RPMI8226 (cell line): ENCODE data around the gene SECTM1.
"Not testable (repeated sequence)": the region's sequence is repeated elsewhere in the genome, so short reads cannot be mapped to it uniquely, and the experiment has no call there.

Experiments used
- DNase-seq: peaks from one replicate; pipeline ENCODE4 v3.0.0-alpha.2; 2015

SECTM1 gene

DNA sequence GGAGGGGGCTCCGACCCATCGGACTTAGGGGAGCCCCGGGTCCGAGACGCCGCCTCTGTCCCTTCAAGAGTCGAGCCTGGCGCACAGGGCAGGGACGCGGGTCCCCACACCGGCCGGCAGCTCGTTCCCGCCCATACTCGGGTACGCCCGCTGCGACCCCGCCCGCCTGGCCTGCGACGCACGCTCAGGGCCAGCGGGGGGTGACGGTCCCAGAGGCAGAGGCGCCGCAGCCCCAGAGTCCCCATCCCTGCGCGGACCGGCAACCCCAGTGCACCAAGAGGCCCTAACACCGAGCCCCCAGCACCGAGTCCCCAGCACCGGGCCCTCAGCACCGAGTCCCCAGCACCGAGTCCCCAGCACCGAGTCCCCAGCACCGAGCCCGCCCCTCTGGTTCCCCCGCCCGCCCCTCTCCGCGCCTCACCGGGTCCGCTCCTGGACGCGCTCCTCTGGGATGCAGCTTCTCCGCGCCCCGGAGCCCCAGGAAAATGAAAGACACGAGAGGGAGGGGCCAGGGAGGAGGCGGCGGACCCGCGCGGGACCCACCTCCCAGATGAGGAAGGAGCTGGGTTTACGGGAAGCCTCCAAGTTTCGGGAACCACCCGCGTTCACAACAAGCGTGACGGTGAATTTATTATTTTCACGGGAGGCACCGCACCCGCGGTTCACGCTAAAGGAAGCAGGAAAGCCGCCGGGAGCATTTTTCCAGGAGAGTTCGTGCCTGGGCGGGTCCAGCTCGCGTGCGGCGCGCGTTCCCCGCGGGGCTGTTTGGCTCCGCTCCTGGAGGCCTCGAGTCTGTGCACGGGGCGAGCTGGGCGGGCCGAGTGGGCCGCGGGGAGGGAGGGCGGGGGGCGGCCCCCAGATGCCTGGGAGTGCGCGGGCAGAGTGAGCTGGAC is at the start of gene SECTM1:
SECTM1 (minus strand) TSS at position 488 of the 893 bp plus-strand sequence. CDS start 6,526 bp downstream, outside the sequence.
- DNase-seq, result no peak

DNA sequence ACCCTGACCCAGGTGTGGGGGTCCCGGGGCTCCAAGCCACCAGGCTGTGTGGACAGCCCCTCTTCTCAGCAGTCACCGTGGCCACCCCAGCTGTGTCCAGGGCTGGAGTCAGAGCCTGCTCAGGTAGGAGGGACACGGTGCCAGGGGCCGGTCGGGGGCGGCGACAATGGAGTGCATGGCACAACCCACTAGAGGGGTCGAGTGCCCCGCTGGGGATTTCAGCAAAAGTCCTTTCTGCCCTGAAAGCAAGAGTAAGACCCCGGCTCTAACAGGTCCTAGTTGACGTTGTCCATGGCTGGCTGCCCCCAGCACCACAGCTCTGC is 49.3 kb upstream of the SECTM1 start:
- no peak for DNase-seq

DNA sequence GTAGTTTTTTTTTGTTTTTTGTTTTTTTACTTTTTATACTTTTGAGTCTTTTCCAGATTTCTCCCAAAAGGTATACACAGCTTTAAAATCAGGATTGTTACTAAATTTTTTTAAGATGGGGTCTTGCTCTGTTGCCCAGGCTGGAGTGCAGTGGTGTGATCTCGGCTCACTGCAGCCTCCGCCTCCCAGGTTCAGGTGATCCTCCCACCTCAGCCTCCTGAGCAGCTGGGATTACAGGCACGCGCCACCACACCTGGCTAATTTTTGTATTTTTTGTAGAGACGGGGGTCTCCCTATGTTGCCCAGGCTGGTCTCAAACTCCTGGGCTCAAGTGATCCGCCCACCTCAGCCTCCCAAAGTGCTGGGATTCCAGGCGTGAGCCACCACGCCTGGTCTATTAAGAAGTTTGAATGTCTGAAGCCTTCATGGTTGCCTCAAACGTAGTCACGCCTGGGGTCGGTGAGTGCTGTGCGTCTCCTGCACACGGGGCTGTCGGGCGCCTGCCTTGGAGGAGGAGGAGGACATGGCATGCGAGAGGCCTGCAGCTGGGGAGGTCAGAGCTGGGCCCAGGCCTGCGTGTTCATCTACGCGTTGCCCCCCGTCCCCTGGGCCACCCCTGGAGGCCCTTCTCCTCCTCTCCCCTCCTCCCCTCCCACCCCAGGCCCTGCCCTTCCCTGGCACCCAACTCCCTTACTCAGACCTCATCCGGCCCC is 48.8 kb upstream of the SECTM1 start:
- not testable (repeated sequence) for DNase-seq

DNA sequence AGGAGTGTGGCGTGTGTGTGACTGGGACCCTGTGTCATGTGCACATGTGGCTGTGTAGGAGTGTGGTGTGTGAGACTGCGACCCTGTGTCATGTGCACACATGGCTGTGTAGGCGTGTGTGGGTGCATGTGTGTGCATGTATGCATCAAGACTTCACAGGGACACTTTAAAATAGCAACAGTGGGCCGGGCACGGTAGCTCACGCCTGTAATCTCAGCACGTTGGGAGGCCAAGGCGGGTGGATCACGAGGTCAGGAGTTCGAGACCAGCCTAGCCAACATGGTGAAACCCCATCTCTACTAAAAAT is 48.1 kb upstream of the SECTM1 start:
- DNase-seq, result not testable (repeated sequence)

DNA sequence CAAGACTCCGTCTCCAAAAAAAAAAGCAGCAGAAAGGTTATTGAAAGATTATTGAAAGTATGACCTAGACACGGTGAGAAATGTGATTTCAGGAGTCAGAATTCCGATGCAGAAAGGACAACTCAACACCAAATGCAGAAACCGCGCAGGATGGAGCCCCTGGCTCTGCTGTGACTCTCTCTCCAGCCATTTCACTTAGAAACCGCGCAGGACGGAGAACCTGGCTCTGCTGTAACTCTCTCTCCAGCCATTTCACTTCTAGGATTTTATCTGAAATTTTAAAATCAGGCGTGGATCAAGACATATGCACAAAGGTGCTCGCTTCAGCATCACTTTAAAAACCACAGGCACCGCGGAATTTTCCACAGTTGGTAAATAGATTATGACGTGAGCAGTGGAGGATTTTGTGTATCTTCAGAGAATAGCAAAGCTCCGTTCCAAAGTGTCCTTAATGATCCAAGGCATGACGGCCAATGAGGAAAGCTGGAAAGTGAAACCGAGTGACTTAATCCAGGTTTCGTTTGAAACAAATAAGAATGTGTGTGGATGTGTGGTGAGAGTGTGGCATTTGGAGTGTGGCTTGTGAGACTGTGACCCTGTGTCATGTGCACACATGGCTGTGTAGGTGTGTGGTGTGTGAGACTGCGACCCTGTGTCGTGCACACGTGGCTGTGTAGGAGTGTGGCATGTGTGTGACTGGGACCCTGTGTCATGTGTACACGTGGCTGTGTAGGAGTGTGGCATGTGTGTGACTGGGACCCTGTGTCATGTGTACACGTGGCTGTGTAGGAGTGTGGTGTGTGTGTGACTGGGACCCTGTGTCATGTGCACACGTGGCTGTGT is 47.5 kb upstream of the SECTM1 start:
- DNase-seq, result no peak

DNA sequence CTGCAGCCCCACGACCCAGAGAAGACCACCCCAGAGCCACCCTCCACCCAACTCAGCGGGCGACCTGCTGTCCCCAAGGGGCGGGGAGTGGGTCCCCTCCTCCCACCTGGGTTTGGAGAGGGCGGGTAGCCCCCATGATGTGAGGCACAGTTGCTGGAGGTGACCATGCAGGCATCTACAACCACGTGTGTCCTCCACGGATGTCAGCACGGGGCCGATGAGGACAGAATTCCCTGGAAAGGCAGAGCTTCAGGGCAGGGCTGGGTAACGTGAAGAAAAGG is 45.1 kb upstream of the SECTM1 start:
- DNase-seq, result no peak

DNA sequence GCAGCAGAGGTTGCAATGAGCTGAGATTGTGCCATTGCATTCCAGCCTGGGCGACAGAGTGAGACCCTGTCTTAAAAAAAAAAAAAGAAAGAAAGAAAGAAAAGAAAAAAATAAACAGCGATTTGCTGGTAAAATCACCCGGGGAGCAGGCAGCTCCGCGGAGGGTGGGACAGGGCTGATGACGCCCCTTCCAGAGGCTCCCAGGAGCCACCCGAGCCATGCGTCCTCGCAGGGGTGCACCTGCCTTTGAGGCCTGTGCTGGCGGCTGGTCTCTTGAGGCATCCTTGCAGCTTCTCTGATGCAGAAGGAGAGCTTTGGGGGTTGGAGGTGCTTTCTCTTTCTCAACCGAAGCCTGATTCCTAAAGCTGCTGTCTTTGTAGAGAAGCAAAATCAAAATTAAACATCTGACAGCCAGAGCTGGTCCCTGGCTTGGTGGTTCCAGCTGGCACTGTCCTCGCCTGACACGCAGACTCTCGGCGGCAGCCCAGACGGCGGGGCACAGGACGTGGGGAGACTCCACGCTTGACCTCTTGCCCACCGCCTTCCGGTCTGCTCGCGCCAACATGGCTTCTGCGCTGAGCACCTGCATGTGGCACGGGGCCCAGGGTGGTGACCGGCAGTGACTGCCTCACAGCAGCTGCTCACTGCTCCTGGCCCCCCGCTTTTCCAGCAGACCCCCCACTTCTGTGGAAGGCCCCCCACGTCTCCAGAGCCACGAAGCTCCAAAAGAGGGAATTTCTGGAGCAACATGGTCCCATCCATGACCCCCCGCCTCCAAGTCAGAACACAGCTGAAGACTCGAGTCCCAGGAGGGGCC is 44.6 kb upstream of the SECTM1 start:
- no peak for DNase-seq

DNA sequence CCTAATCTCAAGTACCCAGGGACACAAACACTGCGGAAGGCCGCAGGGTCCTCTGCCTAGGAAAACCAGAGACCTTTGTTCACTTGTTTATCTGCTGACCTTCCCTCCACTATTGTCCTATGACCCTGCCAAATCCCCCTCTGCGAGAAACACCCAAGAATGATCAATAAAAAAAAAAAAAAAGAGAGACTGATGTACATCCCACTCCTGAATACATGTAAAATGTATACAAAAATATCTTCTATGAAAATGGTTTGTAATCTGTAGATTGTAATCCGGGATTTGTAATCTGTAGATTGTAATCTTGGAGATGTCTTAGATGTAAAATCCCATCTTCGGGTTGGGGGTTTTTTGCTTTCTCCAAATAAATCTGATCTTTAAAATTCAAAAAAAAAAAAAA is 43.7 kb upstream of the SECTM1 start:
- not testable (repeated sequence) for DNase-seq

DNA sequence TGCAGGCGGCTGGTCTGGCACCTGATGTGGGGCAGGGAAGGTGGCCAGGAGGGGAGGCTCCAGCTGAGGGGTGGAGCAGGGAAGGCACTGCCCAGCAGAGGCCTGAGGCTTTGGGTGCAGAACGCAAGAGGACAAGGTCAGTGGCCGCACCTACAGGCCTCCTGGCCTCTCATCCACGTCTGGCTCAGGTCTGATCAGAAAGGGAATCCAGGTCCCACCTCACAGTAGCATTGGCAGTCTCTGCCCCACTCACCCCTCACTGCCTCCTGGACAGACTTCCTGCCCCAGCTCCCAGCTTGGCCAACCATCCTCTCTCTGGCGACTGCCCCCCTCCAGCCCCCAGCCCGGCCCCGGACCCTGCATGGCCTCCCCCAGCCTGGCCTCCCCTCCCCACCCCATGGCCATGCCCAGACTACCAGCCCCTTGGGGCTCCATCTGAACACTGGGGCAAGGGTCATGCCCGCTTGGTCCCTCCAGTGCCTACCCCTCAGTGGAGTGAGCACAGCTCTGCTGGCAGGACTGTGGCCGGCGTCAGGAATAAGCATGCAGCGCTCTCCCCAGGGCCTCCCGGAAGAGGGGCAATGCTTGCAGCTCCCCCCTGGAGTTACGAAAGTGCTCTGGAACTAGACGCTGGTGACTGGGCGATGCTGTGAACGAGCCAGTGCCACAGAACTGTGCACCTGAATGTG is 42.6 kb upstream of the SECTM1 start:
- DNase-seq, result no peak

DNA sequence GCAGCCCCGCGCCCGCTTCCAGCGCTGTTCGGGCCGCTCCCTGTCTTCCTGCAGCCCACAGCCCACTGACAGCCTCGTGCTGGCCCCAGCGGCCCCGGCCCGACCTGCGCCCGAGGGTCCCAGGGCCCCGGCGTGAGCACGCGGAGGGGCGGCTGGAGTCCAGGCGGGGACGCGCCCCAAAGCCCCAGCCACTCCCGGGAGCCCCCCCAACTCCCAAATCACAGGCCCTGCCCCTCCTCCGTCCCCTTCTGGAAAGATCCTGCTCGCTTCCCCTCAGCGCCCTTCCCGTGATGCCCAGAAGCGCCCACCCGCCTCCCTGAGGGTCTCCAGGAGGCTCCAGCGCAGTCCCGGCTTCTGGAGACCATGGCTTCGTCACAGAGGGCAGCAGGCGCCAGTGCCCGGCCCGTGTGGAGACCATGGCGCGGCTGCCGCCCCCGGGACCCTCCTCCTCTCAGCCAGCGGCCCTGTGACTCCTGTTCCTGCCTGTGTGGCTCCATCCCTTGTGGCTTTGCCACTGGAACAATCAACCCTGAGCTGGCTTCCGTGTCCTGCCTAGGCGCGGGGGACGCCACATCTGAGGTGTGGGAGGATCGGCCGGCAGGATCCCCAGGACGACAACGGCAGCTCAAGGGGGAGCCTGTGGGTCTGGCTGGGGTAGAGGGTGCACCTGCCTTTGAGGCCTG is 41.9 kb upstream of the SECTM1 start:
- DNase-seq, result no peak

DNA sequence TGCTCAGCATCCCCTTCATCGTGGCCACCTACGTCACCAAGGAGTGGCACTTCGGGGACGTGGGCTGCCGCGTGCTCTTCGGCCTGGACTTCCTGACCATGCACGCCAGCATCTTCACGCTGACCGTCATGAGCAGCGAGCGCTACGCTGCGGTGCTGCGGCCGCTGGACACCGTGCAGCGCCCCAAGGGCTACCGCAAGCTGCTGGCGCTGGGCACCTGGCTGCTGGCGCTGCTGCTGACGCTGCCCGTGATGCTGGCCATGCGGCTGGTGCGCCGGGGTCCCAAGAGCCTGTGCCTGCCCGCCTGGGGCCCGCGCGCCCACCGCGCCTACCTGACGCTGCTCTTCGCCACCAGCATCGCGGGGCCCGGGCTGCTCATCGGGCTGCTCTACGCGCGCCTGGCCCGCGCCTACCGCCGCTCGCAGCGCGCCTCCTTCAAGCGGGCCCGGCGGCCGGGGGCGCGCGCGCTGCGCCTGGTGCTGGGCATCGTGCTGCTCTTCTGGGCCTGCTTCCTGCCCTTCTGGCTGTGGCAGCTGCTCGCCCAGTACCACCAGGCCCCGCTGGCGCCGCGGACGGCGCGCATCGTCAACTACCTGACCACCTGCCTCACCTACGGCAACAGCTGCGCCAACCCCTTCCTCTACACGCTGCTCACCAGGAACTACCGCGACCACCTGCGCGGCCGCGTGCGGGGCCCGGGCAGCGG is 41.2 kb upstream of the SECTM1 start:
- DNase-seq, result no peak

DNA sequence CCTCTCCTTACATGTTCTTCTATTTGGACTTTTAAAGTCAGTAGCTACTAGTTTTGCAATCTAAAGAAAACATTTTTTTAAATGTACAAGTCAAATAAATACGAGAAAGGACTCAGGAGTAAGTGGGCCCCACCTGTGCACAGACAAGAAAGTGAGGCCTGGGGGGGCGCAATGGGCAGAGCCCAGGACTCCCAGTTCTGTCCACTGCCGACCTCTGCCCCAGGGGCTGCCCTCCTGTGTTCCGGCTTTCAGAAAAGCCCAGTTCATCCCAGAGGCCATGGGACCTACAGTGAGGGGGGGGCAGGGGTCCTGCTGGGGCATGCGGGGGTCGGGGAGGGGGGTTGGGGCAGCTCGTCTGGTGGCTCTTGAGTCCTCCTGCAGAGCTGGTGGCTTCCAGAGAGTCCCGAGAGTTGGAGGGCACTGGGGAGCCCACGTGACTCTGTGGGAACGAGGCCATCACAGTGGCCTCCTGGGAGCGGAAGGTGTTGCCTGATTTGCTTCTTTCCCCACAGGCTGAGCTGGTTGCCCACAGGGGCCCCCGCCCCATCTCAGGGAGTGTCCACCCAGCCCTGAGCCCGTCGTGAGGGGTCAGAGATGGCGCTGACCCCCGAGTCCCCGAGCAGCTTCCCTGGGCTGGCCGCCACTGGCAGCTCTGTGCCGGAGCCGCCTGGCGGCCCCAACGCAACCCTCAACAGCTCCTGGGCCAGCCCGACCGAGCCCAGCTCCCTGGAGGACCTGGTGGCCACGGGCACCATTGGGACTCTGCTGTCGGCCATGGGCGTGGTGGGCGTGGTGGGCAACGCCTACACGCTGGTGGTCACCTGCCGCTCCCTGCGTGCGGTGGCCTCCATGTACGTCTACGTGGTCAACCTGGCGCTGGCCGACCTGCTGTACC is 40.4 kb upstream of the SECTM1 start:
- no peak for DNase-seq

DNA sequence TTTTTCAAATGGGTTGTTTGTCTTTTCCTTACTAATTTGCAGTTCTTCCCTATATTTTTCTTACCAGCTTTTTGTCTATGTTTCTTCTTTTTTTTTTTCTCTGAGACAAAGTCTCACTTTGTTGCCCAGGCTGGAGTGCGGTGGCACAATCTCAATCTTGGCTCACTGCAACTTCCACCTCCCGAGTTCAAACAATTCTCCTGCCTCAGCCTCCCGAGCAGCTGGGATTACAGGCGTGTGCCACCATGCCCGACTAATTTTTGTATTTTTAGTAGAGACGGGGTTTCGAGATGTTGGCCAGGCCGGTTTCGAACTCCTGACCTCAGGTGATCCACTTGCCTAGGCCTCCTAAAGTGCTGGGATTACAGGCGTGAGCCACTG is 39.5 kb upstream of the SECTM1 start:
- DNase-seq, result not testable (repeated sequence)

DNA sequence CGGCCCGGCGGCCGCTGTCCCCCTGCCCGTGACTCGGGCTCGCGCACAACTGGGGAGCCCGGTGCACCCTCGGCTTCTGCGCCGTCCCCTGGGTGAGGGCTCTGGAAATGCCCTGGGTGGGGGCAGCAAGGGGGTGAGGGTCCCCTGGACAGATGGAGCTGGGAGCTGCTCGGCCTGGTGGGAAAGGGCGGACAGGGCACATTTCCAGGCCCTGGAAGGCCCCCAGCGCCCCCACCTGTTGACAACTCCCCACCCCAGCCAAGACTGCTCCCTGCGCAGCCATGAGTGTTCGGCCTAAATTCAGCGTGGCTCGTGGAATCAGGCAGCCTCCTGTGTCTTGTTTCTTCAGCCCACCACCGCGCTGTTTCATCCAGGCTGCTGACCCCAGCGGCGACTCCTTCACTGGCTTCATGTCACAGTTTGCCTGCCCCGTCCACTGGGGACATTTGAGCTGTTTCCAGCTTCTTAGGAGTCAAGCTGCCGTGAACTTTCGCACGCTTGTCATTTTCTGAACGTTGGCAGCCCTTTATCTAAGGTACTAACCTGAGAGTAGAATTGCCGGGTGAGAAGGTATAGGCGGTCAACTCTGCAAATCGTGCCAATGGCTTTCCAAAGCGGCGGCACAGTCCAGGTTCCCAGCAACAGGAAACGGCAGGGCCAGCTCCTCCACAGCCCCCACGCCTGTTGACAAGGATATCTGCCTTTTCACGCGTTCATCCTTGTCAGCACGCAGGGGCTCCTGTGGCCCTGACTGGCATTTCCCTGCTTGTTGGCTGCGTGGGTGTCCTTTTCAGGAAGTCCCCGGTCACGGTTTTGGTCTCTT is 38.9 kb upstream of the SECTM1 start:
- DNase-seq, result no peak

DNA sequence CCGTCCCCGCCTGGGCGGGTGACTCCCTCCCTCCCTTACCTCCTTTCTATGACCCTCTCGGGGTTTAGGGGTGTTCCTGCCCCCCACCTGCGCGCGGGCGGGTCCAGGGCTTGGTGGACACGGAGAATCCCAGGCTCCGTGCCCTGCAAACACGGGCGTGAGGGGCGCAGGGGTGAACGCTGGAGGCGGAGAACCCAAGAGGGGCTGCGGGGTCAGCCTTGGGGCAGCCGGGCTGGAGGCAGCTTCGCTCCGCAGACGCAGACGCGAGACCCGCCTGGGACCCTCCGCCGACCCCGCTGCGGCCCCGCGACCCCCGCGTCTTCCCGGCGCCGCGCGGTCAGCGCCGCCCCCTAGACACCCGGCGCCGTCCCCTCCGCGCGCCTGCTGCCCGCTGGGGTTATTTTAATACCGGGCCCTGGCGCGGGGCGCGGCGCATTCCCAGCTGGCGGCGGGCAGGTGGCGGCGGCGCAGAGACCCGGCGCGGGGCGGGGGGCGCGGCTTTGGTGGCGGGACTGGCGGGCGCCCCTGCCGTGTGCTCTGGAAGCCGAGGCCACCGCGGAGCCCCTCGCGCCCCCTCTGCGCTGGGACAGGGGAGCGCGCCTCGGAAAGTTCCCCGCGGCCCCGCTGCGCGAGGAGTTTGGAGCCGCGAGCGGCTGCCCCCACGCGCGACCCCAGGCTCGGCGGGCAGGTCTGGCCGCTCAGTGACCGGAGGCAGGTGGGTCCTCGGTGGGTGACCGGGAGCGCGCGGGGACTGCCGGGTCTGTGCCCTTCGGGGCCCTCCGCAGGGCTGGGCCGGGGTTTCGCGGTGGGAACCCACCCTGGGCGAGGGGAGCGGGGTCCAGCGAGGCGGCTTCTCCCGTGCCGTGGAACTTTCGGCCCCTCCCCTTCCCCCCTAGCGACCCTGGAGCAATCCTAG is 38.0 kb upstream of the SECTM1 start, which contains the start of gene UTS2R:
UTS2R (plus strand) TSS at position 433 of the 916 bp plus-strand sequence. CDS start 2,560 bp downstream, outside the sequence.
- no peak for DNase-seq

DNA sequence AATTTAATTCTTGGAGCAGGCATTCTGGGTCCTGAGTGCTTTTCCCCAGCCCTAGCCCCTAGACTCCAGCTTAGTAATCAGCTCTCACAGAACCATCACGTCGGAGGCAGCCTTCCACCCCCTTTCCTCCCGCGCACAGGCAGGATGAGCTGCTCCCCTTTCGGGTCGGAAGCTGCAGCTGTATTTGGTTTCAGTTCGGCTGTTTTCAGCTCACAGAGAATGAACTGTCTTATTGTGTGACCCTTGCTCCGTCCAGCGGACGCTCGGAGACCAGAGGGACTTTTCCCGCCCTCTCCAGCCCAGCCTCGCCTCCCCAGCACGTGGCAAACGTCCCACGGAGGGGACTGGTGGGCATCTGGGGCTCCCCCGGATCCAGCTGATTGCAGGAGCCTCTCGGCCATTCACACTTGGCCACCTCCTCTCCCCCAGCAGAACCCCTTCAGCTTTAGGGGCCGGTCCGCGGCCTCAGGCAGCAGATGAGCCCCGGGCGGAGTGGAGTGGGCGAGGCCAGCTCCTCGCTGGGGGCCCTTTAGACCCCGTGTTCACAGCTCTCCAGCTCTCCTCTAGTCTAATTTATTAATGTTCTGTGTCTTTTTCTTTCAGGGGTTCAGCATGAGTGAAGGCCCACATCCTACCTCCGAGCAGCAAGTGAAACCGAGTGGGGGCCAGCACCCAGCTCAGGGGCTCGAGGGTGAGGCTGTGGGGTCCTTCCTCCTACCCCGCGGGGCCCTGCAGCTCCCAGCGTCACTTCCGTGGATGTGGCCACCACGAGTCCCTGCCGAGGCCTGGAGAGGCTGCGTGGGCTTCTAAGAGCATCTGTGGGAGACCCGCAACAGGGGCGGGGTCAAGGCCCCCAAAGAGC is 37.1 kb upstream of the SECTM1 start:
- DNase-seq, result peak; percentile 85

DNA sequence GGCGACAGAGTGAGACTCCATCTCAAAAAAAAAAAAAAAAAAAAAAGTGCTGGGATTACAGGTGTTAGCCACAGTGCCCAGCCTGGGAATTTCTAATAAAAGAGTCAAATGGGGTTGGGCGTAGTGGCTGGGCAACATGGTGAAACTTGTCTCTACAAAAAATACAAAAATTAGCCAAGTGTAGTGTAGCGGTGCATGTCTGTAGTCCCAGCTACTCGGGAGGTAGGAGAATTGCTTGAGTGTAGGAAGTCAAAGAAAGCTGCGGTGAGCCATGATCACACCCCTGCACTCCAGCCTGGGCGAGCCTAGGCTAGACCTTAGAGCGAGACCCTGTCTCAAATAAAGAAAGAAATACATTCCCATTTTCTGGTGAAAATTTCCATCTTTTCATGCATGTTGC is 35.6 kb upstream of the SECTM1 start:
- DNase-seq, result no peak
